ENCODE data around the gene ASPN. TPM values are rescaled to one million over a fixed set of nuclear protein-coding genes. Genes with fewer than 3 reads are reported as not detected.

The ASPN gene
- total RNA-seq, 2 experiments from 2014 or later: not detected

DNA sequence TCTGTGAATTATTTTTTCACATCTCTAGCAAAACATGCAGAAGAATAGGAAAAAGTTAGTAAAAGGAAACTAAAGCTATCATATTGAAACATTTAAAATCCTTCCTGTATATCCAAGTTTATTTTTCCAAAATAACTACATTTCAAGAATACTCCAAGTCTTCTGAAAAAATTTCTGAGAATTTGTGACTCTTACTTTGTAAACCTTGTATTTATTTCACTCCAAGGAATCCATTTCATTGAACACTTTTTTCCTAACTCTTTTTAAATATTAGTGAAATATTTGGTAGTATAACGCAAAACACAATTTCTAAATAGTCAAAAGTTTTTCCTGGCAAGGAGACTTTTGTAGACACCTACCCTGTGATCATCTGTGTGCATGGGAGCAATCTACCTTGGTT lies 34.2 kb upstream of the ASPN start:
- no TSS peak for BruUV-seq (replicated peaks)
- Histone ChIP-seq H3K9me3 (ENCODE audit: low read length) (no peaks in the 10 kb centered on the region), H3K27ac (ENCODE audit: low read depth, low read length, poor library complexity, severe bottlenecking) (no peak overlapping the region), H3K36me3 (ENCODE audit: insufficient read depth, low read length) (no peaks in the 10 kb centered on the region), H3K4me3 (ENCODE audit: low read depth, low read length, poor library complexity, severe bottlenecking) (no peak overlapping the region), H3K9me2 (ENCODE audit: insufficient read depth, low read length) (no peaks in the 10 kb centered on the region), H3K4me2 (ENCODE audit: low read length) (no peak overlapping the region), H3K79me2 (ENCODE audit: insufficient read depth, low read depth, low read length) (no peaks in the 10 kb centered on the region), H2AFZ (ENCODE audit: low read length) (no peak overlapping the region), H3K4me1 (ENCODE audit: insufficient read depth, low read length, poor library complexity, severe bottlenecking) (no peaks in the 10 kb centered on the region), H4K20me1 (ENCODE audit: insufficient read depth, low read length) (no peaks in the 10 kb centered on the region)
- intact Hi-C loops (cut with micrococcal nuclease; ENCODE audit: unreplicated experiment): no loop called here
- CTCF ChIA-PET (ENCODE audit: unreplicated experiment): no interaction called here
- DNase-seq (ENCODE audit: low spot score): no peak
- POLR2A ChIA-PET: no interaction called here
- TF ChIP-seq, protein P1, sequence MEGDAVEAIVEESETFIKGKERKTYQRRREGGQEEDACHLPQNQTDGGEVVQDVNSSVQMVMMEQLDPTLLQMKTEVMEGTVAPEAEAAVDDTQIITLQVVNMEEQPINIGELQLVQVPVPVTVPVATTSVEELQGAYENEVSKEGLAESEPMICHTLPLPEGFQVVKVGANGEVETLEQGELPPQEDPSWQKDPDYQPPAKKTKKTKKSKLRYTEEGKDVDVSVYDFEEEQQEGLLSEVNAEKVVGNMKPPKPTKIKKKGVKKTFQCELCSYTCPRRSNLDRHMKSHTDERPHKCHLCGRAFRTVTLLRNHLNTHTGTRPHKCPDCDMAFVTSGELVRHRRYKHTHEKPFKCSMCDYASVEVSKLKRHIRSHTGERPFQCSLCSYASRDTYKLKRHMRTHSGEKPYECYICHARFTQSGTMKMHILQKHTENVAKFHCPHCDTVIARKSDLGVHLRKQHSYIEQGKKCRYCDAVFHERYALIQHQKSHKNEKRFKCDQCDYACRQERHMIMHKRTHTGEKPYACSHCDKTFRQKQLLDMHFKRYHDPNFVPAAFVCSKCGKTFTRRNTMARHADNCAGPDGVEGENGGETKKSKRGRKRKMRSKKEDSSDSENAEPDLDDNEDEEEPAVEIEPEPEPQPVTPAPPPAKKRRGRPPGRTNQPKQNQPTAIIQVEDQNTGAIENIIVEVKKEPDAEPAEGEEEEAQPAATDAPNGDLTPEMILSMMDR (conservative IDR thresholded peaks at IDR 0.05; ENCODE audit: low read length): no peak
- TF ChIP-seq EZH2phosphoT487 (IDR thresholded peaks at IDR 0.05; ENCODE audit: borderline replicate concordance, low read depth, low read length): no peak

DNA sequence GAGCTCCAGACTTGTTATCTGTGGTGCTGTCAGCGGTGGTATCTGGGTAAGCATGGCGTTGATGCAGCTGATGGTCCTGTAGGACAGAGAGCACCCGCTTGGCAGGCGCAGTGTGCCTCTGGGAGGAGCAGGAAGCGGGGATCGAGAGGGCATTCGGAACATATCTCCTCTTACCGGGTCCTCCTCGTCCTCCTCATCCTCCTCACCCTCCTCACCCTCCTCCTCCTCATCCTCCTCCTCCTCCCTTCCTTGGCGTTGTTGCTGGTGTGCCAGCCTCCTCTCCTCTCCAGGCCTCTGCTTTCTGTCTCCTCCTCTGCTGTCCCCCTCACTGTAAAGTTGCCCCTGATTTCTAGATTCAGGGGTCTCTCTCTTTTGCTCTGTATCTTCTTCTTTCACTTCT lies 32.3 kb upstream of the ASPN start:
- no peak overlapping the region for H2AFZ ChIP-seq (ENCODE audit: low read length)
- H3K4me1 ChIP-seq (ENCODE audit: insufficient read depth, low read length, poor library complexity, severe bottlenecking): no peaks in the 10 kb centered on the region
- no peaks in the 10 kb centered on the region for H4K20me1 ChIP-seq (ENCODE audit: insufficient read depth, low read length)
- no peaks in the 10 kb centered on the region for H3K9me3 ChIP-seq (ENCODE audit: low read length)
- intact Hi-C loops (cut with micrococcal nuclease; ENCODE audit: unreplicated experiment): no loop called here
- BruUV-seq (replicated peaks): no TSS peak
- no peaks in the 10 kb centered on the region for H3K36me3 ChIP-seq (ENCODE audit: insufficient read depth, low read length)
- no peak for DNase-seq (ENCODE audit: low spot score)
- TF ChIP-seq, protein P1 (conservative IDR thresholded peaks at IDR 0.05; ENCODE audit: low read length): no peak
- ChIA-PET POLR2A (interaction anchor here (0.7 kb wide), 1 partner anchor 24 kb away, joined by 3 read pairs; no protein-coding TSS in a partner anchor), CTCF (ENCODE audit: unreplicated experiment) (no interaction called here)
- H3K9me2 ChIP-seq (ENCODE audit: insufficient read depth, low read length): no peaks in the 10 kb centered on the region
- no peak overlapping the region for H3K27ac ChIP-seq (ENCODE audit: low read depth, low read length, poor library complexity, severe bottlenecking)
- H3K4me3 ChIP-seq (ENCODE audit: low read depth, low read length, poor library complexity, severe bottlenecking): no peak overlapping the region
- H3K4me2 ChIP-seq (ENCODE audit: low read length): no peak overlapping the region
- no peaks in the 10 kb centered on the region for H3K79me2 ChIP-seq (ENCODE audit: insufficient read depth, low read depth, low read length)

DNA sequence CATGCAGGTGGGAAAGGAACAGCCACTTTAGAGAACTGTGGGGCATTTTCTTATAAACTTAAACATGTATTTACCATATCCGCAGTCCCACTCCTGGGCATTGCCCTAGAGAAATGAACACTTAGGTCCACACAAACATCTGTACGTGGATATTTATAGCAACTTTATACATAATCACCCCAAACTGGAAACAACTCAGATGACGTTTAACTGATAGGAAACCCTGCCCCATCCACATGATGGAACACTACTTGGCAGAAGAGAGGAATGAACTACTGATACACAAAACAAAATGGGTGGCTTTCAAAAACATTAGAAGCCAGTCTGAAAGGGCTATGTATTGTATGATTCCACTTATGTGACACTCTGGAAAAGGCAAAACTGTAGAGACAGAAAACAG lies 31.0 kb upstream of the ASPN start:
- Histone ChIP-seq H3K4me1 (ENCODE audit: insufficient read depth, low read length, poor library complexity, severe bottlenecking) (no peaks in the 10 kb centered on the region), H3K36me3 (ENCODE audit: insufficient read depth, low read length) (no peaks in the 10 kb centered on the region), H2AFZ (ENCODE audit: low read length) (no peak overlapping the region), H3K79me2 (ENCODE audit: insufficient read depth, low read depth, low read length) (no peaks in the 10 kb centered on the region), H3K9me3 (ENCODE audit: low read length) (no peaks in the 10 kb centered on the region), H3K4me3 (ENCODE audit: low read depth, low read length, poor library complexity, severe bottlenecking) (no peak overlapping the region), H3K27ac (ENCODE audit: low read depth, low read length, poor library complexity, severe bottlenecking) (no peak overlapping the region), H3K9me2 (ENCODE audit: insufficient read depth, low read length) (no peaks in the 10 kb centered on the region), H3K4me2 (ENCODE audit: low read length) (no peak overlapping the region), H4K20me1 (ENCODE audit: insufficient read depth, low read length) (no peaks in the 10 kb centered on the region)
- CTCF ChIA-PET (ENCODE audit: unreplicated experiment): no interaction called here
- no TSS peak for BruUV-seq (replicated peaks)
- TF ChIP-seq EZH2phosphoT487 (IDR thresholded peaks at IDR 0.05; ENCODE audit: borderline replicate concordance, low read depth, low read length): no peak
- TF ChIP-seq, protein P1 (conservative IDR thresholded peaks at IDR 0.05; ENCODE audit: low read length): no peak
- intact Hi-C loops (cut with micrococcal nuclease; ENCODE audit: unreplicated experiment): no loop called here
- DNase-seq (ENCODE audit: low spot score): no peak
- POLR2A ChIA-PET: interaction anchor here (0.7 kb wide), 1 partner anchor 150 kb away, joined by 3 read pairs; no protein-coding TSS in a partner anchor
